Common myeloid progenitor, CD34-positive (primary cell): Measurements from ENCODE around the gene PTPRE.

Experiments
- CTCF ChIA-PET: fragments of 350-600 bp; sonication (Branson Sonifier 250); formaldehyde crosslinking; loops from one replicate; lab custom pipeline; 2021; ENCODE audit warnings: antibody characterized with exemption; lab: Charles Lee
- POLR2A ChIA-PET: fragments of 350-600 bp; sonication (Branson Sonifier 250); formaldehyde crosslinking; loops from one replicate; lab custom pipeline; 2021; ENCODE audit warnings: antibody characterized with exemption; lab: Charles Lee
- DNase-seq, 3 donors: peaks; one replicate each; pipeline versions ENCODE4 v3.0.0 to v3.0.0-alpha.2; 2013
- H3K27ac ChIP-seq, 2 experiments: 1 replicate in 1 of 2; 2 replicates in 1 of 2; pipeline ENCODE4 v1.7.0; 2013; ENCODE audit warnings: inconsistent platforms in 2 of 2, low read length in 2 of 2, mild to moderate bottlenecking in 2 of 2, low read depth in 1 of 2, moderate library complexity in 1 of 2; ENCODE audit not compliant: severe bottlenecking in 2 of 2, insufficient read depth in 1 of 2, poor library complexity in 1 of 2
- H3K27me3 ChIP-seq, 5 experiments: replicated peaks in 2 of 5; 1 replicate in 3 of 5; 2 replicates in 2 of 5; pipeline versions ENCODE4 v1.6.1 to v1.7.0; 2013; ENCODE audit warnings: low read length in 4 of 5, mild to moderate bottlenecking in 2 of 5, moderate library complexity in 2 of 5, inconsistent platforms in 1 of 5; ENCODE audit not compliant: insufficient read depth in 5 of 5, control insufficient read depth in 4 of 5
- H3K36me3 ChIP-seq, 4 experiments: 1 replicate in 2 of 4; 2 replicates in 2 of 4; pipeline versions ENCODE4 v1.6.1 to v1.7.0; 2013; ENCODE audit warnings: low read length in 3 of 4, control low read depth in 1 of 4, mild to moderate bottlenecking in 1 of 4; ENCODE audit not compliant: control insufficient read depth in 4 of 4, insufficient read depth in 4 of 4
- H3K4me1 ChIP-seq, 4 experiments: 1 replicate in 3 of 4; 2 replicates in 1 of 4; pipeline versions ENCODE4 v1.6.1 to v1.7.1; 2013; ENCODE audit warnings: low read length in 3 of 4, mild to moderate bottlenecking in 3 of 4, control low read depth in 1 of 4, inconsistent platforms in 1 of 4, moderate library complexity in 1 of 4; ENCODE audit not compliant: control insufficient read depth in 4 of 4, insufficient read depth in 4 of 4; ENCODE audit errors: control extremely low read depth in 1 of 4
- H3K4me3 ChIP-seq, 7 experiments: 1 replicate in 4 of 7; 2 replicates in 3 of 7; pipeline versions ENCODE4 v1.5.1 to v1.7.0; 2013; ENCODE audit warnings: mild to moderate bottlenecking in 7 of 7, low read length in 6 of 7, moderate library complexity in 6 of 7, inconsistent platforms in 2 of 7, low read depth in 2 of 7, control low read depth in 1 of 7; ENCODE audit not compliant: insufficient read depth in 4 of 7, control insufficient read depth in 1 of 7; ENCODE audit errors: extremely low read depth in 1 of 7
- H3K9me3 ChIP-seq, 5 experiments: 1 replicate in 4 of 5; 2 replicates in 1 of 5; pipeline versions ENCODE4 v1.6.1 to v1.7.1; 2013; ENCODE audit warnings: low read length in 4 of 5, mild to moderate bottlenecking in 2 of 5, inconsistent platforms in 1 of 5, low read depth in 1 of 5, moderate library complexity in 1 of 5; ENCODE audit not compliant: control insufficient read depth in 4 of 5, insufficient read depth in 2 of 5; ENCODE audit errors: control extremely low read depth in 1 of 5
- WGBS: methylation state at CpG from one replicate; pipeline ENCODE4 v1.1.5; 2013; ENCODE audit not compliant: insufficient coverage; 5-methylcytosine and 5-hydroxymethylcytosine counted together

PTPRE gene

DNA sequence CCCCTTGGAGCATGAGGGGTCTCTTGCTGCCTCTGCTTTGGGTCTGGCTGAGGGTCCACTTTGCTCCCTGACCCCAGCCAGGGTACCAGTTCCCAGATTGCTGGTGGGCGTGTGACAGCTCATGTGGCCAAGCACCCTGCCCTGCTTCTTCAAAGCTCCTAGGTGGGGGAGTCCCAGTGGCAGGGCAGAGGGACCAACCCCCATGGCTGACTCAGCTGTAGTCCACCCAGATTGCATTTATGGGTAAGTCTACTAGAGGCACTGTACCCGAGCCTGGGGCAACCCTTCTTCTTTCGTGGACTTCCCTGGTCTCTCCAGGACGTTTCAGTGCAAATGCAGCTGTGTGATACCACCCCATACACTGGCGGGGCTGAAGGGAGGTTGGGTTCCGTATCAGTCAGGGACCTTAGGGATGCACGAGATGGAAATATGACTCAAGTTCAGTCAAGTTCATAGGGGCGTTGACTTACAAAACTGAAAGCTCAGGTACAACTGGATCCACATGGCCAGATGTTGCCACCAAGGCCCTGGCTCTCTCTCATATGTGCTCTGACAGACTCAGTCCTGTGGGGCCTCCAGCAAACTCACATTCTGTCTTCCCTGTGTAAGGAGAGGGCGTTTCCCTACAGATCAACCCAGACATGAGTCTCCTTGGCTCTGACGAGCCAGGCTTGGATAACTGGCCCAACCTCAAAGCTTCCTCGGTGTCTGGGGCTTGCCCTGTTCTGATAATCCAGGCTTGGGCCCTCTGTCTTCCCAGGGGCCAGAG, 13.6 kb downstream of the PTPRE start:
- Histone ChIP-seq H3K9me3 (peaks cover 0 to 5% (median 0%) of the 10 kb centered on the region in 5 experiments), H3K27me3 (no peaks in the 10 kb centered on the region), H3K4me1 (peaks cover 0 to 50% (median 12%) of the 10 kb centered on the region in 4 experiments), H3K36me3 (no peaks in the 10 kb centered on the region), H3K4me3 (peak overlapping the region in 1 of 7 experiments; percentile 17), H3K27ac (no peak overlapping the region)
- ChIA-PET CTCF (interaction anchor here (0.8 to 1.9 kb wide), 4 partner anchors 10 to 91 kb away, joined by 3 to 6 read pairs (median 4); no protein-coding TSS in a partner anchor), POLR2A (interaction anchor here (1.1 kb wide), 1 partner anchor 29 kb away, joined by 3 read pairs; no protein-coding TSS in a partner anchor)
- DNase-seq, result no peak
- 94% methylated on average over 10 of the region's 11 CpGs for WGBS

- ChIA-PET CTCF (interaction anchor here (1.0 to 3.3 kb wide), 5 partner anchors 11 to 90 kb away, joined by 3 to 12 read pairs (median 4); partner anchors contain the start of gene PTPRE), POLR2A (interaction anchor here (1.1 kb wide), 1 partner anchor 30 kb away, joined by 3 read pairs; no protein-coding TSS in a partner anchor)
- H3K27me3 ChIP-seq, result no peaks in the 10 kb centered on the region
- no peak overlapping the region for H3K27ac ChIP-seq
- 98% methylated on average over 11 of the region's 11 CpGs for WGBS
- H3K9me3 ChIP-seq, result peaks cover 0 to 5% (median 0%) of the 10 kb centered on the region in 5 experiments
- H3K4me1 ChIP-seq, result peaks cover 3 to 55% (median 12%) of the 10 kb centered on the region in 4 experiments
- H3K36me3 ChIP-seq, result no peaks in the 10 kb centered on the region
- no peak for DNase-seq
- no peak overlapping the region for H3K4me3 ChIP-seq
Observed at GRCh38 chr10:127921075-127921752, 14.3 kb downstream of the PTPRE start.

- 81% methylated on average over 2 of the region's 2 CpGs for WGBS
Observed at GRCh38 chr10:127921753-127922145, 14.8 kb downstream of the PTPRE start.

DNA sequence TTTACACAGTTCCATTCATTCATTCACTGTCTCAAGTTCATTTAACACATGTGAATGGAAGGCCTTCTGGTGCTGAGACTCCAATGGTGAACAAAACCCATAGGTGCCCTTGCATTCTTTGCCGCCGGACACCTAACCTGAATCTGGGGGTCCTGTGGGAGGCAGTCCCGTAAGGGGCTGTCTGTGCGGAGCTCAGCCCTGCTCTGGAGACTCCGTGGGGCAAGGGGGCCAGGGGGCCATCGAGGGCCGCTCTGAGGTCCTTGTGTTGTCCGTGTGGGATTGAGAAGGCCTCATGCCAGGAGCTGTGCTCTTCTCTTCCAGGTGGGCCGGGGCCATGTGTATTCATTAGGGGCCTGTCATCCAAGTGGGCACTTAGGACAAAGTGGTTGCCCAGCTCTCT, 15.3 kb downstream of the PTPRE start:
- ChIA-PET CTCF (interaction anchor here (1.1 to 3.3 kb wide), 3 partner anchors 16 to 52 kb away, joined by 3 to 12 read pairs (median 4); partner anchors contain the start of gene PTPRE), POLR2A (no interaction called here)
- H3K9me3 ChIP-seq, result no peaks in the 10 kb centered on the region
- no peak for DNase-seq
- no peak overlapping the region for H3K27ac ChIP-seq
- H3K4me3 ChIP-seq, result no peak overlapping the region
- peaks cover 4 to 62% (median 12%) of the 10 kb centered on the region in 4 experiments for H3K4me1 ChIP-seq
- no peaks in the 10 kb centered on the region for H3K27me3 ChIP-seq
- no peaks in the 10 kb centered on the region for H3K36me3 ChIP-seq
- 99% methylated on average over 9 of the region's 9 CpGs for WGBS

More at GRCh38 chr10:127921753-127922145, 14.8 kb downstream of the PTPRE start:
- ChIA-PET CTCF (interaction anchor here (1.1 to 3.3 kb wide), 4 partner anchors 16 to 89 kb away, joined by 3 to 12 read pairs (median 5); partner anchors contain the start of gene PTPRE), POLR2A (interaction anchor here (1.1 kb wide), 1 partner anchor 30 kb away, joined by 3 read pairs; no protein-coding TSS in a partner anchor)
- Histone ChIP-seq H3K27ac (no peak overlapping the region), H3K9me3 (peaks cover 0 to under 1% (median 0%) of the 10 kb centered on the region in 5 experiments), H3K27me3 (no peaks in the 10 kb centered on the region), H3K4me3 (no peak overlapping the region), H3K36me3 (no peaks in the 10 kb centered on the region), H3K4me1 (peaks cover 4 to 59% (median 12%) of the 10 kb centered on the region in 4 experiments)
- DNase-seq, result no peak

DNA sequence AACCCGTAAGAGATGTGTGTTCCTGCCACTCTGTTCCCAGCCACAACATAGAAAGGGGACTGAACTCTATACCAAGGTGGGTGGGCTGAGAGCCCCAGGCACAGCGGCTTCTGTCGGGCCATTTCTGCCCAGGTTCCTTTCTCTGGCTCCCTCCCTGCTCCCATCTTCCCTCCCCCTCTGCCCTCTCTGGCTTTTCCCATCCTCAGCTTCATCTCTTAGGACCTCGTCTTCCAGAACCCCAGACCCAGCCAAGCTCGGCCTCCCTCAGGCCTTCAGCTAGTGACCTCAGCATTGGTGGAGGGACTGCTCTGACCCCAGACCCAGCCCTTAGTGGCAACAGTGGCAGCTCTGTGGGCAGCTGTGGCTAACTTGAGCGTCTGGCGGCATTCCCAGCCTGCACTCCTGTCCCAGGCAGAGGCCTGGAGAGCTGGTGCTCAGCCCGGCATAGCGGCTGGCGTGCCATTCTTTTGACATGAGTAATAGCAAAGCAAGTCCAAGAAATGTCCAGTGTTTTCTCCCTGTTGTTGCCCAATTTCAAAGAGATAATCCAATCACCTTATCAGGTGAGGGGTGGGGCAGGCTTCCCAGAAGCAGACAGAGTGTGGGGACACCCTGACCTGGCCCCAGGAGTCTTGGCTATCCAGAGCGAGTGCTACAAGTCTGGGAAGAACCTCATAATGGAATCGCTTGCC, 15.9 kb downstream of the PTPRE start:
- H3K27me3 ChIP-seq, result no peaks in the 10 kb centered on the region
- no peaks in the 10 kb centered on the region for H3K36me3 ChIP-seq
- no peak overlapping the region for H3K27ac ChIP-seq
- no peak for DNase-seq
- peaks cover 4 to 62% (median 12%) of the 10 kb centered on the region in 4 experiments for H3K4me1 ChIP-seq
- no peaks in the 10 kb centered on the region for H3K9me3 ChIP-seq
- H3K4me3 ChIP-seq, result no peak overlapping the region
- ChIA-PET POLR2A (no interaction called here), CTCF (interaction anchor here (1.1 to 3.3 kb wide), 2 partner anchors 17 to 53 kb away, joined by 3 to 12 read pairs; partner anchors contain the start of gene PTPRE)
- over 99% methylated on average over 12 of the region's 12 CpGs for WGBS

DNA sequence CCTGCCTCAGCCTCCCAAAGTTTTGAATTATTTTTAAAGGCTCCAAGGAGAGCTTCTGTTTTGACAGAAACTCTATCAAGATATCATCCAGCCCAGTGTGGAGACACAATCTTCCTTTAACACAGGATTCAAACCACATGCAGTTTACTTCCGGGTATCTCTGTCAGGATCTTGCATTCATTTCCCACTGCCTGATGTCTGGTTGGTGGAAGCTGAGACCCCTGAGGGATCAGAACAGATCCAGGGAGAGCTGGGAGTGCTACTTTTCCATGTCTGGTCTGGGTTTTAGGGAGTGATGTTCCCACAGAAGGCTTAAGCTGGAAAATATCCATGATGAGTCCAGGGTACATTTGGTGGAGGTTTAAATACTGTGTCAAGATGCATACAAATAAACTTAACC, 16.7 kb downstream of the PTPRE start:
- no peak for DNase-seq
- peaks cover 4 to 61% (median 12%) of the 10 kb centered on the region in 4 experiments for H3K4me1 ChIP-seq
- CTCF ChIA-PET, result interaction anchor here (3.3 kb wide), 1 partner anchor 18 kb away, joined by 12 read pairs; the partner anchor contains the start of gene PTPRE
- H3K27me3 ChIP-seq, result no peaks in the 10 kb centered on the region
- no peak overlapping the region for H3K27ac ChIP-seq
- no peak overlapping the region for H3K4me3 ChIP-seq
- H3K9me3 ChIP-seq, result no peaks in the 10 kb centered on the region
- POLR2A ChIA-PET, result no interaction called here
- H3K36me3 ChIP-seq, result no peaks in the 10 kb centered on the region
- no CpG with 5 or more reads among the region's 1 CpG for WGBS
